Medulla oblongata (tissue), 1 donor: ENCODE results near the gene MRPS24.

Source experiments
- DNase-seq: peaks from one replicate; pipeline ENCODE4 v3.0.0-alpha.2; 2015; ENCODE audit errors: extremely low spot score

Gene MRPS24

DNA sequence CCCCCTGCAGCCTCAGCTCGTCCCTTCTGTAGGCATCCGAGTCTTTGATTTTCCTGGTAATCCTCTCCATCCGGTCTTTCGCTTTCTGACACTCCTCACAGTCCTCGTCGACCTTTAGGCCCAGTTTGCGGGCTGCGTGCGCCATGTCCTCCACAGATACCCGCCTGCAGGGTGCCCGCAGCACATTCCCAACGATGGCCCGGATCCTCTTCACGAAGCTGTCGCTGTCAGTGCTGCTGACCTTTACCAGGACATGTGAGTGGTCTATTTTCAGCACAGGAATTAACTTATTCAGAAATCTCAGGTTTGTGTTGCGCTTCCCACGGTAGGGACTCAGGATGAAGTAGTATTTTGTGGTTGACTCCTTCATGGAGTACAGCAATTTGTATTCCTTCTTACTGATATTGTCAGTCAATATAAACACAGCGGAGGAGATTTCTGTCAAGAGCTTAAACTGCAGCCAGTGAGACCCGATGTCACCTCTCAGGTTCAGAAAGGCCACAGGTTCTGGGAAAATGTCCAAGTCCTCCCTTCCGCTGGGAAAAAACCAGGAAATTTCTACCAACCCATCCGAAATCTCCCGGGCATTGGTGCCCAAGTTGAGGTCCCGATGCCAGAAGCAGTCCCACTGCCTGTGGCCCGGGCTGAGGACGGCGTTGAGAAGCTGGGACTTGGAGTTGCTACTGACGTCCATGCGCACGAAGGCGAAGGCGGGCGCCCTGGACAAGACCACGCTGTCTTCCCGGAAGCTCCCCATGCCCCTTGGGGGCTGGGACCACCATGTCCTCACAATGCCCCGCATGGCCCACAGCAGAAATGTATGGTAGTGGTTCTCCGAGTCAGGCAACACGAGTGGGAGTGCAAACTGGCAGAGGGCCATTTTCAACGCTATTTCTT, 8.9 kb upstream of the MRPS24 start:
- no peak for DNase-seq

DNA sequence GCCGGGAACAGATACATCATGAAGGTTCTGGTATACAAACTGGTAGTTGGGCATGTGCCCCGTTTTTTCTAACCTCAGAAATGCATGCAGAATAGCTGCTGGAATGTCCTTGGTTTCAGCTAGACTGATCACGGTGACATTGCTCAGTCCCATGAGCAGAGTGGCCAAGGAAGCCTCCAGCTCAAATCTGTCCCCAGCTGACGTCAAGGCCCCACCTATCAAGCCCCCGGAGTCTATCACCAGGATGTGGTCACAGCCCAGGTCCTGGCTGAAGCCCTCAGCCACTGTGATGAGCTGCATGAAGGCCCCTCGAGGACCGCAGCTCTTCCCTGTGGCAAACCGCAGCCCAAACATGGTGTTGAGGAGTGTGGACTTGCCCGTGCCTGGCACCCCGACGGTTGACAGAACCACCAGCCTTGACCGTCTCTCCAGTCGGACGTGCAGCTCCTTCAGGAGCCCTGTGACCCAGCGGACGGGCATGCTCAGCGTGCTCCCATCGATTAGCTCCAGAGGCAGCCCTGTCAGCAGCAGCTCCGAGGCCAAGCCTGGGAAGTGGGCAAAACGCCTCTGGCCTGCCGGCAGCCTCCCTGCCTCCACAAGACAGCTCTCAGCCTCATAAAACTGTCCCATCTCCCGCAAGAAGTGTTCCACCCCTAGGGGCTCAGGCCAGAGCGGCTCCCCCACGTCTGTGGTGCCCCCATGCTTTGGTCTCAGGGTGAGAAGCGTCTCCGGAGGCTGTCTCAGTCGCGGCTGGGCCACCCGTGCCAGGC, 7.8 kb upstream of the MRPS24 start:
- DNase-seq: no peak

DNA sequence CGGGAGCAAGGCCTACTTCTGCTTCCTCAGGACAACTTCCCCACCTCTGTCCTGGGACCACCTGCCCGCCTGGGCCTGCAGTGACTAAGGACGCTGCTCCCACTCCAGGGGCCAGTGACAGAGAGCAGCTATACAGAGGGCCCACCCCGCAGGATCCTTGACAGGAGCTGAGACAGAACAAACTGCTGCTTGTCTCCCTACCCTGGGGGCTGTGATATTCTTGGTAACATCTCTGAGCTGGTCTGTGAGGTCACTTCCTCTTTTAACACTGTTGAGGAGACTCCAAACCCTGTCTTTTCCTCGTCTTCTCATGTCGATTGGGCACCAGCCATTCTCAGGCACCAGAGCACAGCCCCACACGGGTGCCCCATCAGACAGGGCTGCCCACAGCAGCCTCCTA, 6.9 kb upstream of the MRPS24 start:
- DNase-seq: no peak

DNA sequence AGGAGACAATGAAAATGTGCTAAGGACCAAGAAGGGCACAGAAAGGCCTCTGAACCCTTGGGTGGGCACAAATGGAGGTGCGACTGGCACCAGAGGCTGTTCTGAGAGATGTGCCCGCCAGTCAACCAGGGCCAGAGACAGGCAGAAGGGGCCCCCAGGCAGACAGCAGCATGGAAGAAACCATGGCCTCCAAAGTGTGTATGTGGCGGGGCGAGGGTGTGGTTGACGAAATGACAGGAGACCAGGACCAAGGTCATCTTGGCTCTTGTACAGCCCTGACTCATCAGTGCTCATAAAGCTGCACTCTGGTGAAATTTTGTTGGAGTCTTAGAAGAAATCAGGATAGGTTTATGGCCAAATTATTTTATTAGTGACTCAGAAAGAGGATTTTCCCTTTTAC, 4.0 kb upstream of the MRPS24 start:
- DNase-seq: no peak

DNA sequence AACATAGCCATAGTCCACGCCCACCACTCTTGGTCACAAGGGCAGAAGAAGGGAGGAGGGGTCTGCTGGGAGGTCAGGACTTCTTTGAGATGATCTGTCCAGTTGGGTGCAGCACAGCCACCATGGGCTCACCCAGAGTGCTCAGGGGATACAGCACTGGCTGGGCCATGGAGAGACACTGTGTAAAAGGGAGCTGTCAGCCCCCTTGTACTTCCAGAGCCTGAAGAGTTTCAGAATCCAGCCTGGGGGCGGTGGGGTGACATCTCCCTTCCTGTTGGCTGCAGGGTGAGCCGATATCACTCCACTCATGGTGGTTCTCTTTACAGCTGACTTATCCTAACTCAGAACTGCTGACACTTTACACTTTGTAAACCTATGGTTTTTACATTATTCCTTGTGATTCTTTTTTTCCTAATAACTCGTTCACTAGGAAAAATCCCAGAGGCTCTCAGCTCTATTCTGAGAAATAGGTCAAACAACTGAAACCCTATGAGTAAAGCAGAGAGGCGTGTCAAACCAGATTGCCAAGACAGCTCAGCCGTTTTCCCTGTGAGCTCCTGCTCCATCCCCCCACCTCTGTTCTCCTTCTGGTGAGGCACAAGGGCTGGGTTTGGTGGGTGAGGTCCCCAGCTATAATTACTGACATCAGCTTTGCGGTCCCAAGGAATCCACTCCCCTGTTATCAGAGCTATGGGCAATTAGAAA, 3.2 kb upstream of the MRPS24 start:
- DNase-seq: peak; percentile 17

DNA sequence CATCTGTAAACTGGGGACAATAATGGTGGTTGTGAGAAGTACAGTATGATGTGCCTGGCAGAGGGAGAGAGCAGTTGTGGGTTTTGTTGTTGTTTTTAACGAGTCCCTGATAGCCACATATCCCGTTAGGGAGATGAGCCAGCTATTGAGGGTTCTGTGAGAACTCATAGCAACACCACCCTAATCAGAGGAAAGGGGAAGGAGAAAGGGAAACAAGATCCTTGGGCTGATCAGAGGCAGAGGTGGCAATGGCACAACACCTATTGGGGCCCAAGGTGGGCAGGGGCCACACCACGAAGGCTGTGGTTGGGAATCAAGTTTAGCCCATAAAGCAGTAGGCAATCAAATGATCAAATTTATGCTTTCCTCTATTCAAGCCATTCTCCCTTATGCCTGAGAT, 1.7 kb upstream of the MRPS24 start:
- no peak for DNase-seq

DNA sequence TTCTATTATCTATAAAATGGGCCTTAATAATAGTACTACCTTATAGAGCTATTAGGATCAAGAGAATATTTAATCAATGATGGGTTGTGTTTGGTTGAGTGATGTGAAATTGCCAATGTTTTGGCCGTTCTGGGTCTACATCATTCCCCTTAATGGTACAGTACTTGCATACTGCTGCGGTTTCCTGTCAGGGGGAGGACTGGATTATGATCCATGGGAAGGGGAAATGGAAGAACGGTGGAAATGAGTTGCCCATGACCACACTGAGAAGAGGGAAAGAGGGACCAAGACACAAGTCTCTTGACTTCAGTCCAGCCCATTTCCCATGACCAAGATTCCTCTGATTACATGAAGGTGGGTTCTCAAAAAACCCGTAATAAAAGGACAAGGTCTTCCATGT, 999 bp upstream of the MRPS24 start:
- no peak for DNase-seq

DNA sequence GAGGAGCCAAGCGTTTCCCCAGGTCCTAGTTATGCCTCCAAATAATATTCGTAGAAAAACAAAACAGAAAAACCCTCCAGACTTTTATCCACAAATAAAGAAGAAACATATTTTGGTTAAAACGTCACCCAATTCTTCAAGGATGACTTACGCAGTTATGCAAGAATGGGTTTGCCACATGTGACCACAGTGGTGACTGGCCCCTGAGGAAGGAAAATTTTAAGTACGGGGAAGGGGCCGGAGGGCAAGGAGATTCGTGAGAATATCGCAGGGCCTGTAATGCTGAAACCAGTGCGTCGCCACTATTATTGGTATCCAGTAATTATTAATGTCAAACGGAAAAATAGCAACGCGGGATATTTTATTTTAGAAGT, 537 bp upstream of the MRPS24 start:
- peak; percentile 50 for DNase-seq

DNA sequence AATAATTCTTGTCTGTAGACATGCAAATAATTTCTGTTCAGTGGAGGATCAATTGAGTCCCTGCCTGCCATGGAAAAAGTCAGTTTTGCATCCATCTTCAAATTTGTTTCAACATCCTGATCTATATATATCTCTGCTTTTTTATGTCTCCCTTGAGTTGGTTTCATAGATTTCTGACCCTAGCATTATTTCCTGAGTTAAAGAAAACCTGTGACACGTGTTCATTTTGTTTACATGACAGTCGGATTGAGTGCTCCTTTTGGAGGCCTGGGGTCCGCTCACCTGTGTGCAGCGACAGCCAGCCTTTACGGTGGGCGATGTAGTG, 674 bp downstream of the MRPS24 start:
- DNase-seq: peak; percentile 17

DNA sequence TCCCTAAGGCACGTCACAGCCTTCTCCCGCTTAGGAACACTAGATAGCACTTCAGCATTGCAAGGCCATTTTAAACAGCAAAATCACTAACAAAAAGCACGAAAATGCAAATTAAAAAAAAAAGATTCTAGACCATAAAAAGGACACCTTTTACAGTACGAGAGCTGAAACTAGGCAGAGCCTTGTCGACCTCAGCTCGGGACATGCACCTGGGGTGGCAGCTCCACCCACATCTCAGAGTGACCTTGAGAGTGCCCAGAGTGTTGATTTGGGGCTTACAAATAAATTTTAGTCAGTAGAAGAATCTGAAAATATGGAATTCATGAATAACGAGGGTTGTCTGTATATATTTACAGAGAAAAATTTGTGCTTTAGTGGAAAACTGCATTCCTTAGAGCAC, 1.1 kb downstream of the MRPS24 start:
- DNase-seq: no peak

DNA sequence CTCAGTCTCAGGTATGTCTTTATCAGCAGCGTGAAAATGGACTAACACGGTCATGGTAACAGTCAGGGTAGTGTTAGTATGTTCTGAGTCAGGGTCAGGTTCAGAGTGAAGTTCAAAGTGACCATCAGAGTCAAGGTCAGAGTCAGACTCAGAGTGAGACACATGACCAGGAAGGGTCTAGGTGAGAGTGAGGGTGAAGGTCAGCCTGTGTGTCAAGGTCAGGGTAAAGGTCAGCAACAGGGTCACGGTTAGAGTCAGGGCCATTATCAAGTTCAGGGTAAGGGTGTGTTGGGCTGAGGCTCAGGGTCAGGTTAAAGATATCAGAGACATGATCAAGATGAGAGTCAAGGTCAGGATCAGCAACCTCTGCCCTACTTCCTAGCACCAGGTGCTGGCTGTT, 4.0 kb downstream of the MRPS24 start:
- no peak for DNase-seq

DNA sequence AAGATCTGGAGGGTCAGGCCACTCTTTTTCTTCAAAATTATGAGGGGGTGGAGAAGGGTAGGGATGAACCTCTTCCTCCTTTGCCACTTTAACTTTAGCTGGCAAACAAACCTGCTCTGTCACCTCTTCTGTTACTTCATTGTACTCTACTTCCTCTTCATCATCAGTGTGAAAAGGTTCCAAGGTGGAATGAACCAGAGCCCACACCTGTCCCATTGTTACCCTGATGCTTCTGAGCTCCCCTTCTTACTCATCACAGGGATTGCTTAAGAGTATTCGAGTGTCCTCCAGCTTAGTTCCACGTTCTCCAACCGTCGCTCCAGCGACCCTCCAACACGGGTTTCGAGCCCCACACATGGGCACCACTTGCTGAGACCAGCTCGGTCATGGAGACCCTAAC, 5.2 kb downstream of the MRPS24 start:
- no peak for DNase-seq

DNA sequence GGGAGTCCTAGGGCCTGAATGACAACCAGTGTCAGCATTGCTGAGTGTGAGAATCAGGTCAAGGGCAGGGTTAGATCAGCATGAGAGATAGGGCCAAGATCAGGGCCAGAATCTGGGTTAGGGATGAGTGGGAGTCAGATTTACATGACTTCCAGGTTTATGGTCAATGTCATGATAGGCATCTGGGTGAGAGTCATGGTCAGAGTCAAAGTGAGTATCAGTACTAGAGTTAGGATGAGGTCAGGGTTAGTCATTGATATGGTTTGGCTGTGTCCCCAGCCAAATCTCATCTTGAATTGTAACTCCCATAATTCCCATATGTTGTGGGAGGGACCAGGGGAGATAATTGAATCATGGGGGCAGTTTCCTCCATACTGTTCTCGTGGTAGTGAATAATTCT, 12.3 kb downstream of the MRPS24 start:
- no peak for DNase-seq

DNA sequence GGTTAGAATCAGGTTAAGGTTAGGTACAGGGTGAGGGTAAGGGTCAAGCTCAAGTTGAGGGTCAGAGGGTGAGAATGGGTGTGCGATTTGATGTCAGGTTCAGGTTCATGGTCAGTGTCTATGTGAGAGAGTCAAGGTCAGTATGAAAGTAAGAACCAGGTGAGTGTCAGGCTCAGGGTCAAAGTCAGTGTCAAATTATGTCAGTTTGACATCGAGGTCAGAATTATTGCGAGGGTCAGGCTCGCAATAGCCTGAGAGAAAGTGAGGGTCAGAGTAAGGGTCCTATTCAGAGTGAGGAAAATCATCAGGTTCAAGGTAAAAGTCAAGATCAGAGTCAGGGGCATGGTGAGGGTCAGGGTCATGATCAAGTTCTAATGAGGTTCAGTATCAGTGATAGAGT, 13.0 kb downstream of the MRPS24 start:
- DNase-seq: no peak

DNA sequence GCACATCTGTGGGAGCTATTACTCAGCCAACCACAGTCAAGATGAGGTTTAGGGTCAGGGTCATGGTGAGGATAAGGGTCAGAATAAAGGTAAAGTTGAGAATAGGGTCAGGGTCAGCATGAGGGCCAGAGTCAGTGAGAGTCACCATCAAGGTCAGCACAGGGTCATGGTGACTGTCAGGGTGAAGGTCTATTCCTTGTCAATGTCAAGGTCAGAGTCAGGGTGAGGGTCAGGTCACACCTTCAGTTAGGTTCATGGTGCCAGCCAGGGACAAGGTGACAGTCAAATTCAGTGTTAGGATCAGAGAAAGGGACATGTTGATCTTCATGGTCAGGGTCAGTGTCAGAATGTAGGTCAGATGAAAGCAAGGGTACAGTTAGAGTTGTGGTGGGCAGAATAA, 14.1 kb downstream of the MRPS24 start:
- DNase-seq: no peak

DNA sequence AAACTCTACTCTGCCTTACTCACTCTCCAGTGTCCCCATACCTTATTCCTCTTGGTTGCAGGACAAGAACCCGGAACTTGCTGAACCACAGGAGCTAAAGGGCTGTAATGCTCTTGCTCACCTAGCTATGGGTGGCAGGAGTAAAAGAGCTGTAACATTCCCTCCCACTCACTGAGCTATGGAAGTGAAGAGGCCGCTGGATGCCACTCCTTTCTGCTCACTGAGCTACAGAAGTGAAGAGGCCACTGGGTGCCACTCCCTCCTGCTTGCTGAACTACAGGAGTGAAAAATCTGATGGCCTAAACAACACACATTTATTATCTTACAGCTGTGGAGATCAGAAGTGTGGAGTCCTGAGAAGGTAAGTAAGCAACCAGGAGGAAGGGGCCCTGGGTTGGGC, 17.5 kb downstream of the MRPS24 start:
- DNase-seq: no peak

DNA sequence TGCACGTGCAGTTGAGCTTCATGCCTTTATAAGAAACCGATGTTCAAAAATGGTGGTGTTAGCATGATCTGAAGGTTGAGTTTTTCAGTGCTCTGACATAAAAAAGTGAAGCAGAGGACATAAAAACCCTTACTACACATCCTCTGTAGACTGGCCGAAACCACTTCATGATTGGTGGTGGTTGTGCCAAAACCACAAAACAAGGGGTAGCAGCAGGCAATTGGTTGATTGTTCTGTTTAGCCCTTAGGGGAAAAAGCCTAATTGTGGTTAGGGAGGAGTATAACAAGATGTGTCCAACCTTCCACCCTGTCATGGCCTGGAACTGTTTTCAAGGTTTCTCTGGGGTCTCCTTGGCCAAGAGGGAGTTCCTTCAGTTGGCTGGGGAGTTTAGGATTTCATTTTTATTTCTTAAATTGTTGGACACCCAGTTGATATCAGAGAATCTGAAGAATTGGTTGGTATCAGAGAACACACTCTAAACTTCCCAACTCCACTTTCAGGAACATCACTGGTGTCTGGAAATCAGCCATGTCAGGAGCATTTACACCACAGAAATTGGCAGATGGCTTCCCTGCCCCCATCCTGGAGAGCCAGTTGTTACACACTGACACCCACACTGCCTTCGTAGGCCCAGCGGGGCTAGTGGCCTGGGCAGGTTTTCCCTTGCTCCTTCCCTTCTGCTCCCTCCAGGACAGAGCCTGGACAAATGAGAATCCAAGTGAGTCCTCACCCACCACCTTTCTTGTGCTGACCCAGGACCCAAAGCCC, 18.8 kb downstream of the MRPS24 start:
- DNase-seq: no peak

DNA sequence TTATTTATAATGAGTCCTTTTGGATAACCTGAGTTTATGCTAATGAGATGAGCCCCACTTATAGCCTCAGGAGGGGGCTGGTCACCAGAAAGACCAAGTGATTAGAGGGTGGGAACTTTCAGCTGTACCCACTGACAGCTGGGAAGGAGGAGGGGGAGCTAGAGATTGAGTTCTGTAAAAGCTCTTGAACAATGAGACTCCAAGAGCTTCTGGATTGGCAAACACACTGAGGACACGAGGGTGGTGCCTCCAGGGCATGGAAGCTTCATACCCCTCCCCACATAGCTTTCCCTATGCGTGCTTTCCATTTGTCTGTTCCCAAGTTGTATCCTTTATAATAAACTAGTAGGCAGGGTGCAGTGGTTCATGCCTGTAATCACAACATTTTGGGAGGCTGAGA, 20.3 kb downstream of the MRPS24 start:
- no peak for DNase-seq

DNA sequence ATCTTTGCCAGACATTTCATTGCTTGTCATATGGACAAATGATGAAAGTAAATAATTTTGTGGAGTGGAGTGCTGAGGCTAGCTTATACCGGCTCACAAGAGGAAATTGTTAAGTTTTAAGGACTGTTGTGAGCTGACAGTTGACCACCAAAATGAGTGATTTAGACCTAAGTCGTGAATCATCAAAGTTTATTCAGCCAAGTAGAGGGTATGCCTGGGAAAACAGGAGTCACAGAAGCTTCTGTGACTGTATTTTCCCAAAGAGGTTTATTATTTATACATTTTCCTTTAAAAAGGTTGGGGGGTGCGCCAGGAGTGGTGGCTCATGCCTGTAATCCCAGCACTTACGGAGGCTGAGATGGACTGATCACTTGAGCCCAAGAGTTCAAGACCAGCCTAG, 21.8 kb downstream of the MRPS24 start:
- DNase-seq: no peak

DNA sequence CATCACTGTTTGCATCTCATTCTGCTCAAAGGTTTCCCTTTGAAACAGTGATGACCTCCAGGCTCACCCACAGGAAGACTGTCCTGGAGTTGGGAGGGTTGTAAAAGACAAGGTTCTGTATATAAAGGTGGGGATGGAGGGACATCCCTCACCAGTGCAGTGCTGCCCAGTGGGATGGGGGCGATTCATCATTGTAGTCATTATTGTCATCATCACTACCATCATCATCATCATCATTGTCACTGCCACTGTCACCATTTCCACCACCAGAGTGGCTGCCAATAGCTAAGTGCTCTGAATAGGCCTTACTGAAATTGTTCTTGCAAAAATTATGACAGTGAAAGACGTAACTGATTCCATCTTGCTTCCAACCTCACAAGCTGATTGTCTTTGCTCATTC, 24.7 kb downstream of the MRPS24 start:
- no peak for DNase-seq

DNA sequence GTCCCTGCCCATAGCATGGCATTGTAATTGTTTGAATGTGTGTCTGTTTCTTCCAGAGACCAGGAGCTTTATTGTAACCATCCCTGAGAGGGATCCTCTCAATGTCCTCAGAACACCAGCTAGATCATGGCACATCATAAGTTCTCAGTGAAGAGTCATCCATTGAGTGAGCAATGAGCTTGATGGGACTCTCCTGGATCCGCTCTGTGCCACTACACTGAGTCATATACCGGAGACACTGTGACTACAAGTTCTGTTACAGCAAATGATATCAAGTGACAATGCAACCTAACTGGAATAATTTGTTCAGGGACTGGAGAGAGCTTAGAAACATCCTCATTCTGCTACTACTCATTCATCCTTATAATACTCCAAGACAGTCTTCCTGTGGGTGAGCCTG, 25.1 kb downstream of the MRPS24 start:
- DNase-seq: no peak

DNA sequence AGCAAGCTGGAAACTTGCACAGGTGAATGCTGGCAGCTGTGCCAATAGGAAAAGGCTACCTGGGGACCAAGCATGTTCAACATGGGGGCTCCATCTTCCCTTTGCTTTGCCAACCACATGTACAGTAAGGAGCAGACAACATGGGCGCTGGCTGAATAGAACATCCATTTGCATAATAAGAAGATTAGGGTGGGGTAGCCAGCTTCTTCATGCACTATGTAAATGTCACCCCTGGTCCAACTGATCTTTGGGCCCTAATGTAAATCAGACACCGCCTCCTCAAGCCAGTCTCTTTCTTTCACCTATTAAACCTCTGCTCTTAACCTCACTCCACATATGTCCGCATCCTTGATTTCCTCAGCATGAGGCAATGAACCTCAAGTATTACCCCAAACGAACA, 26.0 kb downstream of the MRPS24 start:
- no peak for DNase-seq
